Effector memory CD4-positive, alpha-beta T cell (primary cell): Measurements from ENCODE around the gene RPUSD4.
A peak's percentile ranks its signal among the peaks of the same experiment; 100 is the strongest.

ENCODE experiments used
- DNase-seq, 3 donors: peaks; one replicate each; pipeline ENCODE4 v3.0.0-alpha.2; 2020
- H3K27ac ChIP-seq: 2 replicates; pipeline ENCODE4 v1.7.0; 2013; ENCODE audit warnings: mild to moderate bottlenecking, low read length, moderate library complexity; ENCODE audit not compliant: insufficient read depth, poor library complexity, severe bottlenecking
- H3K27me3 ChIP-seq: replicated peaks from 2 replicates; pipeline ENCODE4 v1.7.0; 2013; ENCODE audit warnings: mild to moderate bottlenecking, low read length; ENCODE audit not compliant: insufficient read depth, control insufficient read depth, poor library complexity, severe bottlenecking
- H3K36me3 ChIP-seq: 2 replicates; pipeline ENCODE4 v1.7.0; 2013; ENCODE audit warnings: mild to moderate bottlenecking, low read length, moderate library complexity; ENCODE audit not compliant: control insufficient read depth, insufficient read depth
- H3K4me1 ChIP-seq: 2 replicates; pipeline ENCODE4 v1.7.0; 2013; ENCODE audit warnings: low read length, mild to moderate bottlenecking; ENCODE audit not compliant: control insufficient read depth, insufficient read depth, poor library complexity, severe bottlenecking
- H3K4me3 ChIP-seq: 2 replicates; pipeline ENCODE4 v1.7.0; 2013; ENCODE audit warnings: low read length, low read depth, mild to moderate bottlenecking; ENCODE audit not compliant: insufficient read depth, poor library complexity, severe bottlenecking
- H3K9me3 ChIP-seq: 2 replicates; pipeline ENCODE4 v1.7.0; 2013; ENCODE audit warnings: mild to moderate bottlenecking, low read length, moderate library complexity; ENCODE audit not compliant: control insufficient read depth

The RPUSD4 gene

DNA sequence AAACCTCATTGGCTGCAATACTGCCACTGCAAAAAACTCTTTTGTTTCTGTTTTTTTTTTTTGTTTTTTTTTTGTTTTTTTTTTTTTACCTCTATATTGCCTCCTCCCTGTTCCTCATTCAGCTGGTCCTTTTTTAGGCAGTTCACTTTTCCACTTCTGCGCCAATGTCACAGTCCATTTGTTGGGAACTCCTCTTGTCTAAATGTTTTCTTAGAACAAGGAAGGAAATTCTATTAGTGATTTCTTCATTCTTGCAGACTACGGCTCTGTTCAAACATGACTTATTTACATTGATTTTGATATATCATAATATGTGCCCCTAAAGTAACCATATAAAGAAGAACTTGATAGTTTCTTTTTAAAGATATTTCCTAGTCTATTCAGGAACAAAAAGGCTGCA lies 3.0 kb upstream of the RPUSD4 start:
- Histone ChIP-seq H3K27ac (no peak overlapping the region), H3K36me3 (no peaks in the 10 kb centered on the region), H3K9me3 (no peaks in the 10 kb centered on the region), H3K27me3 (no peaks in the 10 kb centered on the region), H3K4me3 (no peak overlapping the region), H3K4me1 (peaks cover 9% of the 10 kb centered on the region)
- no peak for DNase-seq

DNA sequence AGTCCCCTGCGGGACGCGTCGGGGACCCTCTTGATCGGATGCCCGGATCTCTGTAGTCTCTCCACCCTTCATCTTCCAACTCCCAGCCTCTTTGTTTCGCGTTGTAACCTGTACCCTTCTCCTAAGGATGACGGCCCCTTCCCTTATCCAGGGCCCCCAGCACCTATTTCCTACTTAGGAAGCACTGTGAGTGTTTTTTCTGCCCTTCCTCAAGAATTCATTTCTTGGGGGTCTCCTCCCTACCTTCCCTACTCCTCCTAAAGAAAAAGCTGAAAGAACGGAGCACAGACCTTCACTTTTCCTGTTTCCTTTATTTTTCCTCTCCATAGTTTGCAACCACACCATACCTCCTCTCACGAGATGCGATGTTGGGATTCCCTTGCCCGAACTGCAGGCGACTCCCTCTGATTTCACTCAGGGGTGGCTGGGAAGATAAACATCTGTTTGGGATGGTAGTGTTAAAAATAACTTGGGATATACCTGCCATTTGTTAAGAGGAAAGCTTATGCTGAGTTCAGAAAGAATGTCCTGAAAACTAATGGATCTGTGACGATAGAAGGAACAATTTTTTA lies 725 bp upstream of the RPUSD4 start:
- Histone ChIP-seq H3K27ac (peak overlapping the region; percentile 76), H3K36me3 (peaks cover 8% of the 10 kb centered on the region), H3K27me3 (no peaks in the 10 kb centered on the region), H3K4me1 (peaks cover 9% of the 10 kb centered on the region), H3K4me3 (peak overlapping the region; percentile 83), H3K9me3 (no peaks in the 10 kb centered on the region)
- DNase-seq: no peak

GRCh38 chr11:126210871-126211235 lies 597 bp downstream of the RPUSD4 start:
- Histone ChIP-seq H3K9me3 (no peaks in the 10 kb centered on the region), H3K36me3 (peaks cover 8% of the 10 kb centered on the region), H3K27ac (peak overlapping the region; percentile 76), H3K27me3 (no peaks in the 10 kb centered on the region), H3K4me3 (peak overlapping the region; percentile 83), H3K4me1 (peaks cover 9% of the 10 kb centered on the region)
- no peak for DNase-seq

- peaks cover 29% of the 10 kb centered on the region for H3K36me3 ChIP-seq
- no peak overlapping the region for H3K27ac ChIP-seq
Measured at GRCh38 chr11:126207896-126208295, 3.6 kb downstream of the RPUSD4 start.

DNA sequence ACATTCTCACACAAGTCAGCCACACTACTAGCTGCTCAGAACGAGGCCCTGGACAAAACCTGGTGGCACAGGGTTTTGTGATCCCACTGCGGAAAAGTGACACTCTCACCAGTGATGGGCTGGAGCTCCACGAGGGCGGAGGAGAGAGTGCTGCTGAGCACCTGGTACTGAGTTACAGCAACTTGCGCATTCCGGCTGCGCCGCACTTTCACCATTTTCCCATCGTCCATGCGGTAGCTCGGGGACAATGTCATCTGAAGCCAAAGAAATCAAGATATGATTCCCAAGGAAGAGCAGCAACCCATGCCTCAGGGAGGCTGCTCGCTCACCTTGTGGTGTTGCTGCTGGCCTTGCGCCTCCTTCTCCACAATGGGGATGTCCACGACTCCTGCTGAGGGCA lies 6.1 kb downstream of the RPUSD4 start:
- Histone ChIP-seq H3K27ac (no peak overlapping the region), H3K36me3 (peaks cover 52% of the 10 kb centered on the region), H3K9me3 (no peaks in the 10 kb centered on the region), H3K27me3 (no peaks in the 10 kb centered on the region), H3K4me3 (no peak overlapping the region), H3K4me1 (no peaks in the 10 kb centered on the region)
- DNase-seq: no peak

More at GRCh38 chr11:126207896-126208295, 3.6 kb downstream of the RPUSD4 start:
- no peak for DNase-seq
- Histone ChIP-seq H3K9me3 (no peaks in the 10 kb centered on the region), H3K27me3 (no peaks in the 10 kb centered on the region), H3K4me3 (no peak overlapping the region), H3K4me1 (peaks cover 9% of the 10 kb centered on the region)

- no peaks in the 10 kb centered on the region for H3K4me1 ChIP-seq
- H3K4me3 ChIP-seq: no peak overlapping the region
- no peak overlapping the region for H3K27ac ChIP-seq
- H3K36me3 ChIP-seq: peaks cover 62% of the 10 kb centered on the region
- no peaks in the 10 kb centered on the region for H3K27me3 ChIP-seq
- H3K9me3 ChIP-seq: peaks cover 2% of the 10 kb centered on the region
- no peak for DNase-seq
Measured at GRCh38 chr11:126202646-126203359, 8.6 kb downstream of the RPUSD4 start.

- Histone ChIP-seq H3K27me3 (no peaks in the 10 kb centered on the region), H3K9me3 (peaks cover 6% of the 10 kb centered on the region), H3K27ac (no peak overlapping the region), H3K4me3 (no peak overlapping the region), H3K4me1 (no peaks in the 10 kb centered on the region), H3K36me3 (peaks cover 66% of the 10 kb centered on the region)
- no peak for DNase-seq
Measured at GRCh38 chr11:126198648-126199047, 12.8 kb downstream of the RPUSD4 start.

DNA sequence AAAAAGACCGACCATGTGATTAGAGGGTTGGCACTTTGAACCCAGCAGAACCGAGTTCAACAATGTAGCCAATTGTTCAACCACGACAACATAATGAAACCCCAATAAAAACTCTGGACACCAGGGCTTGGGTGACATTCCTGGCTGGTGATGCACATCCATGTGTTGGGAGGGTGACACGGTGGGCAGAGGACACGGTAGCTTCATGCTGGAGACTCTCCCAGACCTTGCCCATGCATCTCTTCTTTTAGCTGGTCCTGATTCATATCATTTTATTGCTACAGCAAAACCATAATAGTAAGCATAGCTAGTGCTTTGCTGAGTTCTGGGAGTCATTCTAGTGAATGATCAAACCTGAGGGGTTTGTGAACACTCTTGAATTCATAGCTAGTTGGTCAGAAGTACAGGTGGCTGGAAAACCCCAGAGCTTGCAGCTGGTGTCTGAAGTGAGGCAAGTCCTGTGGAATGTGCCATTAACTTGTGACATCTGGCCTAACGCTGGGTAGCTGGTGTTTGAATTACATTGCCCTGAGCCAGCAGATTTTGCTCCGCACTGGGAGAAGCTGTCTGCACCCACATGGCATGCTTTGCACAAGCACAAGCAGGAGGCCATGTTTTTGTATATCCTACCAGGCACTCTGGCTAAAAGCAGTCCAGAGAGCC lies 14.0 kb downstream of the RPUSD4 start:
- no peak for DNase-seq
- Histone ChIP-seq H3K4me3 (no peak overlapping the region), H3K4me1 (no peaks in the 10 kb centered on the region), H3K36me3 (peaks cover 65% of the 10 kb centered on the region), H3K27me3 (no peaks in the 10 kb centered on the region), H3K27ac (no peak overlapping the region), H3K9me3 (peaks cover 6% of the 10 kb centered on the region)

DNA sequence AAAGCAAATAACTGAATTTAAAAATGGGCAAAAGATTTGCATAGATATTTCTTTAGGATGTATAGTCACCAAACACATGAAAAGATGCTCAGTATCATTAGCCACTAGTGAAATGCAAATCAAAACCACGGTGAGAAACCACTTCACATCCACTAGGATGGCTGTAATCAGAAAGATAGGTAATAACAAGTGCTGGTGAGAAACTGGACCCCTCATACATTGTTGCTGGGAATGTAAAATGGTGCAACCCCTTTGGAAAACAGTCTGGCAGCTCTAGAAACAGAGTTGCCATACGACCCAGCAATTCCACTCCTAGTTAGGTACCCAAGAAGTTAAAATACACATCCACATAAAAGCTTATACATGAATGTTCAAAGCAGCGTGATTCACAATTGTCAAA lies 16.3 kb downstream of the RPUSD4 start:
- H3K36me3 ChIP-seq: peaks cover 62% of the 10 kb centered on the region

DNA sequence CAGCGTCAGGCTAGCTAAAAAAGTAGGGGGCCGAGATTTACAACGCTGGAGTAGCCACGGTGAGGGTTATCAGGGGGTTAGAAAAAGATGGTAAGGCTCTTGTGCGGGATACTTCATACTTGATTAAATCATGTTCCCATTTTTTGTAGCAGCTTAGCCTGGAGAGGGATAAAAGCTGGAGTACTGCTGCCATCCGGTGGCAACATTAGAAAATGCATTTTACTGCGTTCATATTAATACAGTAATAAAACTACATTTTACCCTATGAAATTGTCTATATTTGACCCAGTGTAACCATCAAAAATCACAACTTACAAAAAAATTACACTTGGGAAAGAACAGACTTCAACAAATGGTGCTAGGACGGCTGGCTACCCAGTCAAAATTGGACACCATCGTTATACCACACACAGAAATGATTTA lies 17.3 kb downstream of the RPUSD4 start:
- Histone ChIP-seq H3K27ac (no peak overlapping the region), H3K4me3 (no peak overlapping the region), H3K36me3 (peaks cover 56% of the 10 kb centered on the region), H3K27me3 (no peaks in the 10 kb centered on the region), H3K9me3 (peaks cover 6% of the 10 kb centered on the region), H3K4me1 (no peaks in the 10 kb centered on the region)
- peak in 1 of 3 donors; percentile 12 for DNase-seq

More for the DNA sequence above, 16.3 kb downstream of the RPUSD4 start:
- Histone ChIP-seq H3K4me1 (no peaks in the 10 kb centered on the region), H3K27me3 (no peaks in the 10 kb centered on the region), H3K27ac (no peak overlapping the region), H3K9me3 (peaks cover 6% of the 10 kb centered on the region), H3K4me3 (no peak overlapping the region)
- no peak for DNase-seq
